Measurements from ENCODE around the gene ANKRD39. TPM values are rescaled to one million over a fixed set of nuclear protein-coding genes. Genes with fewer than 3 reads are reported as not detected.

ANKRD39 gene
- total and polyA plus RNA-seq, 2 of the 8 experiments (the other 6 are each of a cell fraction or from before 2014, with no cell fraction given), result 18.5 to 21.3 TPM

- peak; percentile 75; the same call in 1 of the 2 replicates for TF ChIP-seq MAX (IDR thresholded peaks at IDR 0.05)
- TF ChIP-seq BCL11A (IDR thresholded peaks at IDR 0.05; ENCODE audit: low read depth in 2 of 2, low read length in 2 of 2), result no peak
- TF ChIP-seq USF2 (IDR thresholded peaks at IDR 0.05; ENCODE audit: low read length), result no peak
- TF ChIP-seq POLR2AphosphoS5 (IDR thresholded peaks at IDR 0.05; ENCODE audit: low read depth, low read length), result peak; percentile 12; the same call in 1 of the 2 replicates
- TF ChIP-seq JUND (IDR thresholded peaks at IDR 0.05; ENCODE audit: low read length), result no peak
- peak; percentile 71 for TF ChIP-seq TAF1 (IDR thresholded peaks at IDR 0.05; ENCODE audit: low read depth, low read length)
- no peak for TF ChIP-seq CHD7 (IDR thresholded peaks at IDR 0.05; ENCODE audit: insufficient replicate concordance, low read length)
- TF ChIP-seq POU5F1 (IDR thresholded peaks at IDR 0.05; ENCODE audit: low read depth, low read length), result no peak
- TF ChIP-seq KDM5A (IDR thresholded peaks at IDR 0.05; ENCODE audit: low read length), result no peak
These were observed at the start of gene ANKRD39 (continued) for GRCh38 chr2:96857667-96858372.

All from H1 (cell line).